Measurements from ENCODE around the gene ZC3HAV1.

- TF ChIP-seq ZNF274 (IDR thresholded peaks at IDR 0.05; ENCODE audit: low read depth, low read length) (no peak), YY1 (IDR thresholded peaks at IDR 0.05; ENCODE audit: insufficient read depth, insufficient read length) (no peak)
Observed at GRCh38 chr7:139022286-139022685, 87.2 kb downstream of the ZC3HAV1 start.
